Measurements from ENCODE around the gene DTNB. TPM values are rescaled to one million over a fixed set of nuclear protein-coding genes. Genes with fewer than 3 reads are reported as not detected.
A peak's percentile ranks its signal among the peaks of the same experiment; 100 is the strongest.

The DTNB gene
- 1 to 10 TPM; 4.3 to 4.4 TPM for total RNA-seq

- H3K4me1 ChIP-seq, result peaks cover 0 to 8% of the 10 kb centered on the region in 2 donors
- H3K27me3 ChIP-seq, result no peaks in the 10 kb centered on the region
- H3K4me3 ChIP-seq, result peak within 1 kb of the TSS; percentile 78 to 80
- peak; percentile 80 for DNase-seq (ENCODE audit: low spot score)
- H3K36me3 ChIP-seq, result no peaks in the 10 kb centered on the region
- no peak for TF ChIP-seq CTCF (IDR thresholded peaks at IDR 0.05)
- peak within 1 kb of the TSS; percentile 76 to 81 for H3K27ac ChIP-seq
- no peaks in the 10 kb centered on the region for H3K9me3 ChIP-seq
These were observed at the start of gene DTNB for GRCh38 chr2:25673300-25674076. Gene DTNB (minus strand): TSS chr2:25673577. CDS start chr2:25652660, 20,917 bp downstream.

GRCh38 chr2:25722224-25722623 is 48.8 kb upstream of the DTNB start:
- Histone ChIP-seq H3K36me3 (no peaks in the 10 kb centered on the region), H3K27me3 (no peaks in the 10 kb centered on the region), H3K27ac (no peak overlapping the region), H3K4me1 (no peaks in the 10 kb centered on the region), H3K9me3 (no peaks in the 10 kb centered on the region), H3K4me3 (no peak overlapping the region)
- TF ChIP-seq CTCF (IDR thresholded peaks at IDR 0.05), result no peak
- DNase-seq (ENCODE audit: low spot score), result no peak

GRCh38 chr2:25720575-25720974 is 47.2 kb upstream of the DTNB start:
- no peak overlapping the region for H3K27ac ChIP-seq
- no peaks in the 10 kb centered on the region for H3K27me3 ChIP-seq
- TF ChIP-seq CTCF (IDR thresholded peaks at IDR 0.05), result no peak
- no peaks in the 10 kb centered on the region for H3K36me3 ChIP-seq
- DNase-seq (ENCODE audit: low spot score), result no peak
- H3K9me3 ChIP-seq, result no peaks in the 10 kb centered on the region
- no peaks in the 10 kb centered on the region for H3K4me1 ChIP-seq
- H3K4me3 ChIP-seq, result no peak overlapping the region

- Histone ChIP-seq H3K27me3 (no peaks in the 10 kb centered on the region), H3K4me3 (no peak overlapping the region), H3K9me3 (no peaks in the 10 kb centered on the region), H3K27ac (no peak overlapping the region), H3K36me3 (no peaks in the 10 kb centered on the region), H3K4me1 (no peaks in the 10 kb centered on the region)
- TF ChIP-seq CTCF (IDR thresholded peaks at IDR 0.05), result no peak
- DNase-seq (ENCODE audit: low spot score), result no peak
These were observed 41.4 kb upstream of the DTNB start for GRCh38 chr2:25714740-25715139.

GRCh38 chr2:25712455-25712854 is 39.1 kb upstream of the DTNB start:
- Histone ChIP-seq H3K27ac (no peak overlapping the region), H3K4me3 (no peak overlapping the region), H3K9me3 (no peaks in the 10 kb centered on the region), H3K4me1 (no peaks in the 10 kb centered on the region), H3K36me3 (no peaks in the 10 kb centered on the region), H3K27me3 (no peaks in the 10 kb centered on the region)
- DNase-seq (ENCODE audit: low spot score), result no peak
- no peak for TF ChIP-seq CTCF (IDR thresholded peaks at IDR 0.05)

All from right atrium auricular region (tissue), 2 donors.